HG02885 (cell line): Measurements from ENCODE around the gene TBXAS1.

Experiments
- ATAC-seq: cut with Tn5 transposase; IDR thresholded peaks from one replicate; pipeline ENCODE4 v1.9.1; 2021; ENCODE audit warnings: mild to moderate bottlenecking; ENCODE audit not compliant: unreplicated experiment, poor library complexity

The TBXAS1 gene

GRCh38 chr7:140058517-140058916 lies 229.5 kb downstream of the TBXAS1 start:
- ATAC-seq, result no peak

- no peak for ATAC-seq
These were observed 230.5 kb downstream of the TBXAS1 start for GRCh38 chr7:140059273-140060242.

- no peak for ATAC-seq
These were observed 231.2 kb downstream of the TBXAS1 start for GRCh38 chr7:140060243-140060630.

- ATAC-seq, result no peak
These were observed 231.9 kb downstream of the TBXAS1 start for GRCh38 chr7:140060788-140061606.

- ATAC-seq, result no peak
These were observed 232.5 kb downstream of the TBXAS1 start for GRCh38 chr7:140061607-140061930.

- no peak for ATAC-seq
These were observed 233.1 kb downstream of the TBXAS1 start for GRCh38 chr7:140062118-140062527.

GRCh38 chr7:140062528-140063299 lies 233.7 kb downstream of the TBXAS1 start, which contains the start of gene PARP12:
TSS of gene PARP12 (minus strand) at chr7:140062951. CDS start at chr7:140062847, 104 bp downstream.
- ATAC-seq, result peak; percentile 96

GRCh38 chr7:140067052-140067451 lies 238.0 kb downstream of the TBXAS1 start:
- ATAC-seq, result no peak

- ATAC-seq, result no peak
These were observed 239.0 kb downstream of the TBXAS1 start for GRCh38 chr7:140068033-140068432.

- ATAC-seq, result no peak
These were observed 240.4 kb downstream of the TBXAS1 start for GRCh38 chr7:140069298-140069949.
